SKM-1 (cell line): ENCODE results near the gene CNOT1.

Experiments
- DNase-seq: peaks from one replicate; lab custom pipeline; 2025; ENCODE audit not compliant: unreplicated experiment; lab: John Stamatoyannopoulos, UW

Gene CNOT1

DNA sequence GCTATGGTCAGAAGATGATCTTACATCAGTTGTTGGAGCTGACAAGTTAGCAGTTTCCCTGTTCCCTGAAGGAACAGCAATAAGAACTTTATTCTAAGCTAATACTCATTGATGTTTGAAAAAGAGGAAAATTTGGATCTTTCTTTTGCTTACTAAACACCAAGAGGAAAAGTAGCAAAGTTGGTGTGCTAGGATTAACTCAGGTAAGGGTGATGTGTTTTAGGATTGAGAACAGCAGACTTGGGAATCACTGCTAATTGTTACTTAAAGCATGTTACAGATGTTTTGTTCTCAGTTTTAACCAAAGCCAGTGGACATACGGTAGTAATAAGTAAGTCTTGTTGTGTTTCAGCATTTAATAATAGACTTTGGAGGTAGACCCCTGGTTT lies 110.7 kb downstream of the CNOT1 start:
- DNase-seq = no peak

DNA sequence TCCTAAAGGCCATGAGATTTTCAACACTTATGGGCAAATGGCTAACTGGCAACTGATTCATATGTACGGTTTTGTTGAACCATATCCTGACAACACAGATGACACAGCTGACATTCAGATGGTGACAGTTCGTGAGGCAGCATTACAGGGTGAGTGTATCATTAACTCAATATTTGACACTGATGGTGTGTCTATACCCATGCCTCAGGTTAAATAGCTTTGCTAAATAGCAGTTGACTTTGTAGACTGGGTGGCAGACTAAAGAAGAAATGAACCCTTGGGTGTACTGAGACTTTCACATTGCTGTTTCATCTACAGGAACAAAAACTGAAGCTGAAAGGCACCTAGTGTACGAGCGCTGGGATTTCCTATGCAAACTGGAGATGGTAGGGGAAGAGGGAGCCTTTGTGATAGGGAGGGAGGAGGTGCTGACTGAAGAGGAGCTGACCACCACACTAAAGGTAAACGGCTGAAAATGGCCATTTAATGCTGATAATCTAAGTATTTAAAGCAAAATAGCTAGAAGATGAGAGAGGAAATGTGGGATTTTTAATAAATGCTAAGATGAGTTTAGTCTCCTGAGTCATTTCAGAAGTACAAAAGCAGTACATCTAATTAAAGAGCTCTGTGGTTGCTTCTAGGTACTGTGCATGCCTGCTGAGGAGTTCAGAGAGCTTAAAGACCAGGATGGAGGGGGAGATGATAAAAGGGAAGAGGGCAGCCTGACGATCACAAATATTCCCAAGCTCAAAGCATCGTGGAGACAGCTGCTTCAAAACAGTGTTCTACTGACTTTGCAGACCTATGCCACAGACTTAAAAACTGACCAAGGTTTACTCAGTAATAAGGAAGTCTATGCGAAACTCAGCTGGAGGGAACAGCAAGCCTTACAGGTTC lies 111.3 kb downstream of the CNOT1 start:
- DNase-seq = no peak

DNA sequence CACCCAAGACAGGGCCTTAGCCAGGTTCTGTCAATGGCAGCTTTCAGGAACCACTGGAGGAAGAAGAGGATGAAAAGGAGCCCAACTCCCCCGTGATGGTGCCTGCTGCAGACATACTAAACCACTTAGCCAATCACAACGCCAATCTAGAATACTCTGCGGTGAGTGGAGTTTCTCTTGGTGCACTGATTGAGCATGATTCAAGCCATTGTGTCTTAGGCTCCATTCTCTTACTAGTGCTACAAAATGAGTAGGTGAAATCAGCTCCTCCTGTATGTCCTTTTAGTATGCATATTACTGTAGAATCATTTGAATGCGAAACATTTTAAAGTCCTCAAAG lies 112.9 kb downstream of the CNOT1 start:
- no peak for DNase-seq

DNA sequence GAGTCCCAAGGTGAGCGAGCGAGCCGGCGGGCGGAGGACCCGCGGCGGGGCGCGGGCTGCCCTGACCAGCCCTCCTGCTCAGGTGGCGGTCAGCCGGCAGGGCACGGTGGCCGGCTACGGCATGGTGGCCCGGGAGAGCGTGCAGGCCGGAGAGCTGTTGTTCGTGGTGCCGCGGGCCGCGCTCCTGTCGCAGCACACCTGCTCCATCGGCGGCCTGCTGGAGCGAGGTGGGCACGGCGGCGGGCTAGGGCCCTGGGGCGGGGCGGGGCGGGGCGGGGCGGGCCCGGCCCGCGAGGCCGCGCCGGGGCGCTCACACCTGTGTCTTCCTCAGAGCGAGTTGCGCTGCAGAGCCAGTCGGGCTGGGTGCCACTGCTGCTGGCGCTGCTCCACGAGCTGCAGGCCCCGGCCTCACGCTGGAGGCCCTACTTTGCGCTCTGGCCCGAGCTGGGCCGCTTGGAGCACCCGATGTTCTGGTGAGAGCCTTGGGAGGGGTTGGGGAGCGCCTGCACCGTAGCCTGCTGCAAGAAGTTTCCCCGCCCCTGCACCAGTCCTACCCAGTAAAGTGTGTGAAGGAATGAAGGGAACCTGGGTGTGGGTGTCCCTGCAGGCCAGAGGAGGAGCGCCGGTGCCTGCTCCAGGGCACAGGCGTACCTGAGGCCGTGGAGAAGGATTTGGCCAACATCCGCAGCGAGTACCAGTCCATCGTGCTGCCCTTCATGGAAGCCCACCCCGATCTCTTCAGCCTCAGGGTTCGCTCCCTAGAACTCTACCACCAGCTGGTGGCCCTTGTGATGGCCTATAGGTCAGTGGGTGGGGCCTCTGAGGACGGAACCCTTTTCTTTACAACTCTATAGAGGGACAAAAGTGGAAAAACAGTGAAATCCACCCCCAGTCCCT lies 113.5 kb downstream of the CNOT1 start:
- DNase-seq = no peak

DNA sequence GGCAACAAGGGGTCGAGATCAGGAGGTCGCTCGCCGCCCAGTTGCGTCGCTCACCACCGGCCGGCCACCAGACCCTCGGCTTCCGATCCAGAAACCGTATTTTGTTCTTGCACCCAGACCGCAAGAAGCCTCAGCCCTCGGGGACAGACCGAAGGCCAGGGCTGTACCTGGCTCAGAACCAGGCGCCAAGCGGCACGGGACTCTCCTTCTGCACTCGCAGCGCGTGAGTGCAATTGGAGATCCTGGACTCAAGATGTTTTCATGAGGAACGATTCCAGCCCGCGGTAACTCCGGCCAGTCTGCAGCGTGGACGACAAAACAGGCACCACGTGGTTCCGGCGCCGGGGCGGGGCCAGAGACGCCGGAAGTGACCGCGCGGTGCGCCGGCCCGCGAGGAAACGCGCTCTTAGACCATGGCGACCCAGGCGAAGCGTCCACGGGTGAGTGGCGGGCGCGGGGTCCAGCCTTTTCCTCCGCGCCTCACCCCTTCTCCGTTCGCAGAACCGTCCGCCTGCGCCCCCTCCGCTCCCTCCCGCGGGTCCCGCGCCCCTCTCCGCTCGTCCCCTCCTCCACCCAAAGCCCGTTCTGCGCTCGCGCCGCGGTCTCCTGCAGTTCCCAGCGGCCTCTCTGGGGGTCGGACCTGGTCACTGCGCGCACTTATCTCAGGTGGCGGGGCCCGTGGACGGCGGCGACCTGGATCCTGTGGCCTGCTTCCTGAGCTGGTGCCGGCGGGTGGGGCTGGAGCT lies 114.3 kb downstream of the CNOT1 start, which contains the start of gene SETD6:
Gene SETD6 (plus strand): TSS at position 393 of the 746 bp plus-strand sequence. CDS start 21 bp downstream, at position 414.
- peak; percentile 61 for DNase-seq

DNA sequence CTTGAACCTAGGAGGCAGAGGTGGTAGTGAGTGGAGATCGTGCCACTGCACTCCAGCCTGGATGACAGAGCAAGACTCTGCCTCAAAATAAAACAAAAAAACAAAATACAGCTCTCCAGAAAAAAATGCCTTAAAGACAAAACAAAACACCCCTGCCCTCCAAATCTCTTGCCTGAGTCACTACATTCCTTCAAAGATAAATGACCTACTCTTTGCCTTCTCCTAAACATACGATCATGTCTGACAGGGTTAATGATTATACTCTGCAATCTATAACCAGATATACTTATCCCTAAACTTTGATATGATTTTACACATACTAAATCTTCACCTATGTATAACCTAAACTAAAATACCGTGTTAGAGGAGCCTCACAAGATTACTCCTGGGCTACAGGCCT lies 115.8 kb downstream of the CNOT1 start:
- DNase-seq = no peak

DNA sequence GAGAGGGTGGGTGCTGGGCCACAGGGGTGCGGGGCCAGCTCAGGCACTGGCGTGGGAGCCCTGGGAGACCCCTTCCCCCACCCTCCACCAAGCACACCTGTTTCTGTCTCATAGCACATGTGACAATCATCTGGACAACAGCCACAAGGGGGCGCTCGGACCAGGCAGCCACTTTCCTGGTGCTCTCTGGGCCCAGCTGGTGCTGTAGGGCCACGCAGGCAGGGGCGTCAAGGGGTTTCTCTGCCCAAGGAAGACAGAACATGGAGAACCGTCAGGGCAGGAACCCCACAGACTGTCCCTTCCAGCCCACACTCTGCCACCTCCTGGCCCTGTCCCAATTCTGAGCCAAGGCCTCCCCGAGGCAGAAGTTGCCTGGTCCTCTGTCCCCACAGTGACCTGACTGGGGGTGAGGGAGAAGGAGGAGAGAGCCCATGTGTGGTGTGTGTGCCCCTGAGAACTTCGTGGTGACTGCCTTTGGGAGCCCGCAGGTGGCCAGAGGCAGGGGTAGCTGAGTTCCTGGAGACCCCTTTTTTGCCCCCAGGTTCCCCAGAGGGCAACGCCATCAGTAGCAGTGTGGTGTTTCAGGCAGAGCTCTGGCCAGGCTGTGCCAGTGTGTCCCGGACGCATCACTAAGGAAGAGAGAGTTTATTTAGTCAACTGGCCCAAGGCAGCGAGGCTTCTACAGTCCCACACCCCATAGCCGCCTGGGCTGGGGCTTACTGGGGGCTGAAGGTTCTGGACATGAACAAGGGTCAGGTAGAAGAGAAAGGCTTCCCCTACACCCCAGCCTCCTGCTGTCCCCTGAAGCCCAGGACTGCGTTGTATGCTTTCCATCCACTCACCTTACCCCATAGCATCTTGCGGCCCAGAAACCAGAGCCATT lies 117.5 kb downstream of the CNOT1 start:
- peak; percentile 46 for DNase-seq

DNA sequence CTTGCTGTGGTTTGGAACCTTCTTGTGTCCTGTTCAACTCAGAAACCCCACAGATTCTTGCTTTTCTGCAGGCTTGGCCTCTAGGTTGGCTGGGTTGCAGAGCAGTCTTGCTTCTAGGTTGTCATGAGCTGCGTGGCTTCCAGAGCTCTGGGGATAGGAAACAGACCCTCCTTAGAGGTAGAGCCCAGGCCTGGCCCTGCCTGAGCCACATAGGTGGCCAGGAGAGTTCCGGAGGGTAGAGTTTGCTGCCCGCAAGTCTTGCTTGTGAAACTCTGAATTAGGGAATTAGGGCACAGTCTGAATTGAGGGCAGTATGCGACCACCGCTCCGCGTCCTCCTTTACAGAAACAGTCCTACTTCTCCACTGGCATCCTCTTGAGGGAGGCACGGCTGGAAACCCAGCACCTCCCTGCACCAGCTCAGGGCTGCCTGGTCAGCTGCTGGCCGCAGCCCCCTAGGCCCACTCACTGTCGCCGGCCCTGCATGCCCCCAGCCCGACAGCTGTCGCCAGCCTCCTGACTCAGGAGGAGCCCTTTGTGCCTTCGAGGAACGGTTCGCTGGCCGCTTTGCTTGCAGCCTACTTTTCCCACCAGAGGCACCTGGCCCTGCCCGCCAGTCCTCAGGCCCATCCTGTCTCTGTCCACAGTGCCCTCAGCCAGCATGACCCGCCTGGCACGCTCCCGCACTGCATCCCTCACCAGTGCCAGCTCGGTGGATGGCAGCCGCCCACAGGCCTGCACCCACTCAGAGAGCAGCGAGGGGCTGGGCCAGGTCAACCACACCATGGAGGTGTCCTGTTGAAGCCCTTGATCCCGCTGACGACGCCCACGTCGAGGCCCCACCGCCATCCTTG lies 118.6 kb downstream of the CNOT1 start:
- no peak for DNase-seq

DNA sequence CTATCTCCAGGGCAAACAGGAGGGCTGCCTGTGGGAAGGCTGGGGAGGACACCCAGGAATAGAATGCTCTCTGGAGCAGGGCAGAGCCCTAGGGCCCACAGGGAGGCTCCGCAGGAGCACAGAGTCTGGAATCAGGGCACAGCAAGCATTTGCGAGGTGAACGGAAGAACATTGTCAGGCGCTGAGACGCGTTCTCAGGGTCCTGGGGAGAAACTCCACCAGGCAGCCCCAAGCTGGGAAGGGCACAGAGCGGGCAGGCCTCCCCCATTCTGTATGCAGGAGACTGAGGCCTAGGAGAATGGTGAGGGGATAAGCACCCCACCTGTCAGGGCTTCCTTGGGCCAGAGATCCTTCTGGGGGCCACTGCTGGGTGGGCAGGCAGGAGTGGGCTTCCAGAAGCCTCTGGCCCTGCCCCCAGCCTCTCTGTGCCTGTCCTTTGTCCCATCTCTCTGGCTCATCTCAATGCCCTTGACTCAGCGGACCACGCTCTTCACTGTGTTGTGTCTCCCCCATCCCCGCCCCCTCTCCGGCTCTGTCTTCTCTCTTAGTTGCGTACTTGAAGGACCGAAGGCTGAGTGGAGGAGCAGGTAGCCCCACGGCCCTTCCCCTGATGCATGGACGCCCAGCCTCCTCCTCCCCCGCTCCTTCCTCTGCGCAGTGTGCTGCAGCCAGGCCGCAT lies 119.4 kb downstream of the CNOT1 start:
- DNase-seq = no peak

DNA sequence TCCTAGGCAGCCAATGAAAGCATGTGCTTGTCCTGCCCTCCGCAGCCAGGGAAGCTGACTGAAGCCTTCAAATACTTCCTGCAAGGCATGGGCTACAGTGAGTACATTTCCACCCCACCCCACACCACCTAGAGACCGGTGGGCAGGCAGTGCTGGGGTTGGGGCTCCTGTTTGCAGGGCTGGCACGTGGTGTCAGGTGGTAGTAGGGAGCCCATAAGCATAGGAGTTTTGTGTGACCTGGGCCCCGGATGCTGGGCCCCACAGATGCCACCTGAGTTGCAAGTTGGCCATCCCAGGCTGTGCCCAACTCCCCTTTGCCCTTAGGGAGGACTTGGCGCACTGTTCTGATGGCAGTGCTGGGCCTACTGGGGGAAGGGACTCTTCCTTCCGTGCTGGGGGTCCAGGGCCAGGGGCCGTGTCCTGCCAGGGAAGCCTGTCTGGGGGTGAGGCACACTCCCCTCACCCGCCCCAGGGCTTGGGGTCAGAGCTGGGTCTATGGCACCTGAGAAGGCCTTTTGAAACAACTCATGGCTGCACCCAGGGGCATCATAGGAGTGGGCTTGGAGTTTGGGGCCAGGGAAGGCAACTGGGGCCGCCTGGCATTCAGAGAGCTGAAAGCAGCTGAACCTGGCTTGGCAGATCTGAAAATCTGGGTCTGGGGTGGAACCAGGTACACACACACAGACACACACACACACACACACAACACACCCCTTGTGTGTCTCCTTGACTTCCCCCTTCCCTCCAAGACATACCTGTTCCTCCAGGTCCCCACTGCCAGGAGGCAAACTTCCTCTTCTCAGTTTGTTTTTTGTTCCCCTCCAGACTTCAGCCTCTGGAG lies 120.2 kb downstream of the CNOT1 start:
- DNase-seq = no peak

DNA sequence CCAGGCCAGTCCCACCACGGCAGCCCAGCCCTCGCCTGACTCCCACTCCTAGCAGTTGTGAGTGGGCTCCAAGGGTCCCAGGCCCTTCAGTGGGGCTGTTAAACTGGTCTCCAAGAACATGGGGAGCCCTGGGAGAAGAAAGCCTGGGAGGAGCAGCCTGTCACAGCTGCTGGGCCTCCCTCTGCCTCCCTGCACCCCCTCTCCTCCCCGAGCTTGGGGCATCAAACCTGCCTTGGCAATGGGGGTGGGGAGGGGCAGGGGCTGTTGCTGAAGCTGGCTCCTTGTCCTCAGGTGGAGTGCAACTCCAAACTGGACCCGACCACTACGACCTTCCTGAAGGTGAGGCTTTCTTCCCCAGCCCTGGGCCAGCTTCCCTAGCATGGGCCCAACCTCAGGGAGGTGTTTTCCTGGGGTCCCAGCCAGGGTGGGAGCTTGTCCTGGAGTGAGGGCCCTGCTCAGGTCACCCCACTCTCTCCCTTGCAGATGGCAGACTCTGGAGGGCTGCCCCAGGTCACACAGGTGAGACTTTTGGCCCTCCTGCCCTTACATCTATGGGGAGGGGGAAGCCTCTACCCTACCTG lies 120.9 kb downstream of the CNOT1 start:
- DNase-seq = no peak

DNA sequence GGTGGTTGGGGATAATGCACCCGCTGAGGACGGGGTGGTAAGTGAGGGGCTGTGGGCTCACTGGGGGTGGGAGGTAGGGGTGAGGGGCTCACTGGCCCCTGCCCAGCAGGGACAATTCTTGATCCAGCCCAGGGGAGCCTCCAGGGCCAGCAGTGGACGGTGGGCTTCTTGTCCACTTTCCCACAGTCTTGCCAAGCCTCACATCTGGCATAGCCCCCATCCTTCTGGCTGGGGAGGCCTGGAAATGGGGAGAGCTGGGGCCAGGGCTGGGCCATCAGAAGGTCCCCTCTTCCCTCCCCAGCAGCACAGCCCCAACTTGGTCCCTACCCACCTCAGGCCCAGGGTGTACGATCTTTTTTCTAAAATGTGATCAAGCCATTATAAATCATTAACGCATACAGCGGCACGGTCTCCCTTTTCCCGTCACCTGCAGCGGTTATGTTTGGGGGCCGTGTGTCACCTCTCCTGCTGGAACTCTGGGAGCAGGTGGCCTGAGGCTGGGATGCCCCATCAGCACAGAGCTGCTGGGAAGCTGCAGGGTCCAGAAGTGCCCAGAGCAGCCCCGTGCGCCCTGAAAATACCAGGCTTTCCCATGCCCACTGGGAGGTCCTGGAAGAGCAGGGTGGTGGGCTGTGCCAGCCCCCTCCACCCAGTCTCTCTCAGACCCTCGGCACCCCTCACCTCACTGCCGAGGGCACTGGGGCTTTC lies 121.5 kb downstream of the CNOT1 start:
- no peak for DNase-seq

DNA sequence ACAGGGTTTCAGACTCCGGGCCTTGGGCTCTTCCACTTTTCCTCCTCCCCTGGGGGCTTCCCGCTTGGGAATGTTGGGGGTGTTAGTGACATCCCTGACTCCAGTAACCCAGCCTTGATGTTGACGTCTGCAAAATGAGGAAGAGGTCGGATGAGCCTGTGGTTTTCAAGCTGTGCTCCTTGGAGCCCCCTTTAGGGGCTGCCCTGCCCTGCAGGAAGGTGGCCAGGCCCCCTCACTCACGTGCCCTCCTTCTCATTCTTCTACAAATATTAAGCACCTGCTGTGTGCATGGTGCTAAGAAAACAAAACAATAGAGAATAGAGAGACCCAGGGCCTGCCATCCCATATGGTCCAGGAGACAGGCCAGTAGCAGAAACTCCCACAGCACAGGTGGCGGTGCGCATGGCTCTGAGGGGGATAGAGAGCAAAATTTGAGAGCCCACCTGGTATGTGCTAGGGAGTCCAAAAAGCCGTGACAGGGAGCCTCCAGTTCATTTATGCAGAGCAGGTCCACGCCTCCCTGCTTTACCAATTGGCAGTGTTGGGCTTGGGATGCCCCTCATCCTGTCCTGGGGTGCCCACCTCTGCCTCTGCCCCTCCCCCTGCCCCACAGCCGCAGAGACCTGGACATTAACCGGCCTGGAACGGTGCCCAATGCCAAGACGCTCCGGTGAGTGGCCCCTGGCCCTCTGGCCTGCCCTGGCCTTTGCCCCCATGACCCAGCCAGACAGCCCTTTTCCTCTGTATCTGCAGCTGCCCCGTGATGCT lies 122.2 kb downstream of the CNOT1 start:
- DNase-seq = peak; percentile 17

DNA sequence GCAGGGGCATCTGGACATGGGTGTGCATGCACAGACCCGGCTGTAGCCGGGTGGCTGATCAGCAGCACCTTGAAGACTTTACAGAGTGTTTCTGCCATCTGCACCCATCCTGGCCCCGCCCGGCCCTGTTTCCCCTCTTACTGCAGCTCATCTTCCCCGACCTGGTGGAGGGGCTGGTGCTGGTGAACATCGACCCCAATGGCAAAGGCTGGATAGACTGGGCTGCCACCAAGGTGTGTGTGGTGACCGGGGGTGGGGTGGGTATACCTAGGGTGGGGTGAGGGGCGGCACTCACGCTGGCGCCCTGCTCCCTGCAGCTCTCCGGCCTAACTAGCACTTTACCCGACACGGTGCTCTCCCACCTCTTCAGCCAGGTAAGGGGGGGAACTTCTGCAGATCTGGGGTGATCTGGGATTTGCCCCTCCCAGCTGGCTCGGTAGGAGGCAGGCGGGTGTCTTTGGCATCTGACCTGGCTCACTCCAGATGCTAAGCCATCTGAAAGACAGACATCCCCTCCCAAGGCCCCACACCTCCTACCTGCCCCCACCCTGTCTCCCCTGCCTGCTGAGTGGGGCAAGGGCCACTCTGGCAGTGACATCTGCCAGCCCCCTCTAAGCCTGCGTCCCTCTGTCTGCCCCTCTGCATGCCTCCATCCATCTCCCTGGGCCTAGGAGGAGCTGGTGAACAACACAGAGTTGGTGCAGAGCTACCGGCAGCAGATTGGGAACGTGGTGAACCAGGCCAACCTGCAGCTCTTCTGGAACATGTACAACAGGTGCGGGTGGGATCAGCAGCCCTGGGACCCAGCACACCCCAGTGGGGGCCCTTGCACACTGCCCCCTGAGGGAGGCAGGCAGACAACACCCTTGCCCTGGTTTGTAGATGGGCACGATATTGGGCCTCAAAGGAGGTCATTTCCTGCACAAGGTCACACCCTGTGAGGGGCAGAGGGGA lies 123.1 kb downstream of the CNOT1 start:
- no peak for DNase-seq
